Measurements from ENCODE around the gene TRRAP.

The TRRAP gene

DNA sequence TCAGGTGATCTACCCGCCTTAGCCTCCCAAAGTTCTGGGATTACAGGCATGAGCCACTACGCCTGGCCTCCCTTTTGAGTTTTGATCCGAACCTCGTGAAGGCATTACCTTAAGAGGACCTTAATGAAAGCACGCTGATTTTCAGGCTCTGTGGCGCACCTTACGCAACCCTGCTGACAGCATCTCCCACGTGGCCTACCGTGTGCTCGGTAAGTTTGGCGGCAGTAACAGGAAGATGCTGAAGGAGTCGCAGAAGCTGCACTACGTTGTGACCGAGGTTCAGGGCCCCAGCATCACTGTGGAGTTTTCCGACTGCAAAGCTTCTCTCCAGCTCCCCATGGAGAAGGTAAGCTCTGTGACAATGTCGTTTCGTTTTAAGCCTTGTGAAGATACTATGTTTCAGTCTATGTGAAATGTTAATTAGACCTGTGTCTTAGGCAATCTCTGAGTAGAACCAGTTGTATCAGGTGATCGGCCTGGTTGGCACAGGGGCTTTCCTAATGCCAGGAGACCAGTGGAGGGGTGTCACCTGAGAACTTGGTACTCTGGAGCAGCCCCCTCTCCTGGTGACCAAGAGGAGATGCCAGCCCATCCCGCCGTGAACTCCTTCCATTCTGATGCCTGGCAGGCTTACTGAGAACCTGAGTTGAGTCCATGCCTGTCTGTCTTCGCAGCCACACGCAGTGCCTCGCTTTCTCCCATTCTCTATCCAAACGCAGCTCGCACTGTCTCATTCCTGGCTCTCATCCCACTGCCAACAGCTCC lies 43.5 kb downstream of the TRRAP start:
- no peak overlapping the region for H3K4me3 ChIP-seq (ENCODE audit: control insufficient read depth, low read depth, low read length)
- peak; percentile 10 for DNase-seq (ENCODE audit: low read depth)
- TF ChIP-seq CTCF (conservative IDR thresholded peaks at IDR 0.05; ENCODE audit: control insufficient read depth, insufficient read depth, low read depth, low read length), result no peak

GRCh38 chr7:98922392-98923187 lies 44.3 kb downstream of the TRRAP start:
- peak; percentile 10 for TF ChIP-seq CTCF (conservative IDR thresholded peaks at IDR 0.05; ENCODE audit: control insufficient read depth, insufficient read depth, low read depth, low read length)
- DNase-seq (ENCODE audit: low read depth), result peak; percentile 78
- no peak overlapping the region for H3K4me3 ChIP-seq (ENCODE audit: control insufficient read depth, low read depth, low read length)

GRCh38 chr7:98923512-98923911 lies 45.2 kb downstream of the TRRAP start:
- no peak for DNase-seq (ENCODE audit: low read depth)
- no peak overlapping the region for H3K4me3 ChIP-seq (ENCODE audit: control insufficient read depth, low read depth, low read length)
- no peak for TF ChIP-seq CTCF (conservative IDR thresholded peaks at IDR 0.05; ENCODE audit: control insufficient read depth, insufficient read depth, low read depth, low read length)

DNA sequence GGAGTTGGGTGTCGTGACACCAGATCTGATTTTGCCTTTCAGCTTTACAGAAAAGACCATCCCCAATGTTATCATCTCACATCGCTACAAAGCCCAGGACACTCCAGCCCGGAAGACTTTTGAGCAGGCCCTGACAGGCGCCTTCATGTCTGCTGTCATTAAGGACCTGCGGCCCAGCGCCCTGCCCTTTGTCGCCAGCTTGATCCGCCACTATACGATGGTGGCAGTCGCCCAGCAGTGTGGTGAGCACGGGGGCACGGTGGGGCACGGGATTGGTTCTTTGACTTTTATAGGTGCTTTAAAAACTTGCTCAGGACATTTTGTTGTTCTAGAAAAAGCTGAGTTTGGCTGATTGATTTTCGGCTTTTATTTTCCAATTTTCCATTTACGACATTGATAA lies 48.8 kb downstream of the TRRAP start:
- no peak overlapping the region for H3K4me3 ChIP-seq (ENCODE audit: control insufficient read depth, low read depth, low read length)
- no peak for DNase-seq (ENCODE audit: low read depth)
- TF ChIP-seq CTCF (conservative IDR thresholded peaks at IDR 0.05; ENCODE audit: control insufficient read depth, insufficient read depth, low read depth, low read length), result no peak

GRCh38 chr7:98930464-98930863 lies 52.1 kb downstream of the TRRAP start:
- DNase-seq (ENCODE audit: low read depth), result no peak
- H3K4me3 ChIP-seq (ENCODE audit: control insufficient read depth, low read depth, low read length), result no peak overlapping the region
- no peak for TF ChIP-seq CTCF (conservative IDR thresholded peaks at IDR 0.05; ENCODE audit: control insufficient read depth, insufficient read depth, low read depth, low read length)

DNA sequence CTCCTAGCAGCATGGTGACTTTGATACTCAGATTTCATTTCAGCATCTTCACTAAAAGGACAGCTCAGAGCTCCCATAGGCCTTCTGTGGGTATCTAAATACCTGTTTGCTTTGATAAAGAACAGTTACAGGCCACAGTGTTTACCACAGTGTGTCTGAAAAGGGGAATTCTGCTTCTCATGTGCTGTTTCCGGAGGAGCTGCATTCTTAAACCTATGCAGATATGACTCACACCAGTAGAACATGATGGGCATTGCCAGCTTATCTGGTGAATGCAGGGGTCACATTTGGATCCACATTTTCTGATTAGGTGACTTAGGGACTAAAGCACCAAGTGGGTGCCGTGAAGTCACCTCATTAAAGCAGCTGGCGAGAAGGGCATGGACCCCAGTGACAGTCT lies 52.6 kb downstream of the TRRAP start:
- no peak for DNase-seq (ENCODE audit: low read depth)
- no peak overlapping the region for H3K4me3 ChIP-seq (ENCODE audit: control insufficient read depth, low read depth, low read length)
- no peak for TF ChIP-seq CTCF (conservative IDR thresholded peaks at IDR 0.05; ENCODE audit: control insufficient read depth, insufficient read depth, low read depth, low read length)

Measured in fibroblast of mammary gland (primary cell).